Loucy (cell line): Measurements from ENCODE around the gene KCNN2.

Experiments used
- H2AFZ ChIP-seq: fragments of 200-600 bp; sonication (generic); 2 replicates; pipeline ENCODE4 v1.6.0; 2016; ENCODE audit warnings: antibody characterized with exemption, mild to moderate bottlenecking, low read length, moderate library complexity
- H3F3A ChIP-seq: fragments of 200-600 bp; 2 replicates; pipeline ENCODE4 v1.6.0; 2016; ENCODE audit warnings: antibody characterized with exemption, low read depth, mild to moderate bottlenecking
- H3K27me3 ChIP-seq: fragments of 200-600 bp; sonication (generic); 2 replicates; pipeline ENCODE4 v1.6.1; 2014; ENCODE audit warnings: low read length, mild to moderate bottlenecking; ENCODE audit not compliant: insufficient read depth, poor library complexity, severe bottlenecking
- H3K36me3 ChIP-seq: fragments of 200-600 bp; sonication (generic); 2 replicates; pipeline ENCODE4 v1.6.1; 2016; ENCODE audit warnings: low read length; ENCODE audit not compliant: insufficient read depth
- H3K4me1 ChIP-seq: fragments of 200-600 bp; sonication (generic); 2 replicates; pipeline ENCODE4 v1.5.1; 2014; ENCODE audit warnings: low read length, mild to moderate bottlenecking; ENCODE audit not compliant: insufficient read depth, poor library complexity, severe bottlenecking
- H3K4me2 ChIP-seq: fragments of 200-600 bp; sonication (generic); 2 replicates; pipeline ENCODE4 v1.6.0; 2014; ENCODE audit warnings: antibody characterized with exemption, low read length, low read depth, mild to moderate bottlenecking; ENCODE audit not compliant: poor library complexity, severe bottlenecking
- H3K4me3 ChIP-seq: fragments of 200-600 bp; sonication (generic); 2 replicates; pipeline ENCODE4 v1.5.1; 2014; ENCODE audit warnings: low read length, mild to moderate bottlenecking, mixed read lengths; ENCODE audit not compliant: poor library complexity, severe bottlenecking
- H3K79me2 ChIP-seq: fragments of 200-600 bp; sonication (generic); 2 replicates; pipeline ENCODE4 v1.6.1; 2014; ENCODE audit warnings: low read length; ENCODE audit not compliant: insufficient read depth
- H3K9ac ChIP-seq: fragments of 200-600 bp; sonication (generic); 2 replicates; pipeline ENCODE4 v1.6.0; 2014; ENCODE audit warnings: mild to moderate bottlenecking, low read depth, low read length, moderate library complexity; ENCODE audit not compliant: poor library complexity, severe bottlenecking
- H3K9me2 ChIP-seq: fragments of 200-600 bp; sonication (generic); replicated peaks from 2 replicates; pipeline ENCODE4 v1.6.1; 2016; ENCODE audit warnings: low read depth, low read length, mixed read lengths
- H3K9me3 ChIP-seq: fragments of 200-600 bp; sonication (generic); 2 replicates; pipeline ENCODE4 v1.6.1; 2014; ENCODE audit warnings: mild to moderate bottlenecking, antibody characterized with exemption, low read length, low read depth; ENCODE audit not compliant: insufficient read depth
- H4K20me1 ChIP-seq: fragments of 200-600 bp; sonication (generic); 2 replicates; pipeline ENCODE4 v1.6.0; 2014; ENCODE audit warnings: antibody characterized with exemption, low read length, mild to moderate bottlenecking; ENCODE audit not compliant: insufficient read depth, poor library complexity, severe bottlenecking
- CTCF ChIP-seq: fragments of 200-600 bp; sonication (generic); conservative IDR thresholded peaks from 2 replicates; pipeline ENCODE4 v1.5.1; 2014; ENCODE audit warnings: mild to moderate bottlenecking, antibody characterized with exemption, low read length
- EZH2phosphoT487 ChIP-seq: fragments of 200-600 bp; IDR thresholded peaks from 2 replicates; pipeline ENCODE4 v1.6.1; 2018; ENCODE audit warnings: antibody characterized with exemption, mild to moderate bottlenecking, moderate library complexity, borderline replicate concordance

KCNN2 gene

GRCh38 chr5:114435220-114435481, 73.3 kb downstream of the KCNN2 start:
- no peak overlapping the region for H3K4me2 ChIP-seq

GRCh38 chr5:114435885-114436299, 74.0 kb downstream of the KCNN2 start:
- no peak overlapping the region for H2AFZ ChIP-seq
- no peak overlapping the region for H3K4me2 ChIP-seq
- H3K36me3 ChIP-seq, result no peaks in the 10 kb centered on the region
- no peaks in the 10 kb centered on the region for H3K4me1 ChIP-seq
- H3K27me3 ChIP-seq, result no peaks in the 10 kb centered on the region
- no peaks in the 10 kb centered on the region for H3K9me3 ChIP-seq
- no peak overlapping the region for H3K9ac ChIP-seq
- no peaks in the 10 kb centered on the region for H4K20me1 ChIP-seq
- H3K79me2 ChIP-seq, result no peaks in the 10 kb centered on the region
- no peaks in the 10 kb centered on the region for H3F3A ChIP-seq
- TF ChIP-seq CTCF (no peak), EZH2phosphoT487 (no peak)
- no peak overlapping the region for H3K4me3 ChIP-seq
- no peaks in the 10 kb centered on the region for H3K9me2 ChIP-seq

More at GRCh38 chr5:114435220-114435481, 73.3 kb downstream of the KCNN2 start:
- no peak for TF ChIP-seq EZH2phosphoT487
- TF ChIP-seq CTCF, result no peak
- no peaks in the 10 kb centered on the region for H3K9me3 ChIP-seq
- no peak overlapping the region for H2AFZ ChIP-seq
- no peak overlapping the region for H3K4me3 ChIP-seq
- no peaks in the 10 kb centered on the region for H3K79me2 ChIP-seq
- no peaks in the 10 kb centered on the region for H4K20me1 ChIP-seq
- no peaks in the 10 kb centered on the region for H3K36me3 ChIP-seq
- H3K4me1 ChIP-seq, result no peaks in the 10 kb centered on the region
- no peaks in the 10 kb centered on the region for H3F3A ChIP-seq
- no peaks in the 10 kb centered on the region for H3K27me3 ChIP-seq
- no peaks in the 10 kb centered on the region for H3K9me2 ChIP-seq
- no peak overlapping the region for H3K9ac ChIP-seq

- Histone ChIP-seq H3F3A (no peaks in the 10 kb centered on the region), H3K4me3 (no peak overlapping the region), H3K79me2 (no peaks in the 10 kb centered on the region), H3K27me3 (no peaks in the 10 kb centered on the region), H3K9ac (no peak overlapping the region), H2AFZ (no peak overlapping the region), H4K20me1 (no peaks in the 10 kb centered on the region), H3K4me2 (no peak overlapping the region), H3K36me3 (no peaks in the 10 kb centered on the region), H3K4me1 (no peaks in the 10 kb centered on the region), H3K9me3 (no peaks in the 10 kb centered on the region), H3K9me2 (no peaks in the 10 kb centered on the region)
- no peak for TF ChIP-seq EZH2phosphoT487
- no peak for TF ChIP-seq CTCF
Observed at GRCh38 chr5:114437936-114438335, 76.1 kb downstream of the KCNN2 start.
